ENCODE data around the gene AFAP1L1. TPM values are rescaled to one million over a fixed set of nuclear protein-coding genes. Genes with fewer than 3 reads are reported as not detected.

The AFAP1L1 gene
- total and polyA plus RNA-seq, 2 of the 13 experiments (the other 11 are each of a cell fraction or from before 2014, with no cell fraction given), result 0.38 to 1.0 TPM

GRCh38 chr5:149345147-149345891, 73.7 kb downstream of the AFAP1L1 start, which contains the start of gene GRPEL2 (continued):
- TF ChIP-seq ZNF737 (CRISPR knock-in tag; IDR thresholded peaks at IDR 0.05; ENCODE audit: borderline replicate concordance) (no peak), MLLT10 (CRISPR knock-in tag; IDR thresholded peaks at IDR 0.05) (no peak), TMF1 (CRISPR knock-in tag; IDR thresholded peaks at IDR 0.05; ENCODE audit: low read depth) (no peak), ZNF761 (CRISPR knock-in tag; conservative IDR thresholded peaks at IDR 0.05) (0 out of 2 replicates have a peak, but pooled peaks have one; percentile 48), ZBTB7A (CRISPR knock-in tag; IDR thresholded peaks at IDR 0.05) (0 out of 2 replicates have a peak, but pooled peaks have one; percentile 32), SAFB2 (CRISPR knock-in tag; IDR thresholded peaks at IDR 0.05; ENCODE audit: borderline replicate concordance, low read depth) (peak; percentile 79; the same call in 1 of the 2 replicates), ZNF616 (CRISPR knock-in tag; IDR thresholded peaks at IDR 0.05; ENCODE audit: low read depth) (no peak; the same call in 1 of the 2 replicates), ZBTB37 (CRISPR knock-in tag; IDR thresholded peaks at IDR 0.05) (no peak), FOXP4 (CRISPR knock-in tag; IDR thresholded peaks at IDR 0.05) (peak; percentile 51), ZBTB40 (IDR thresholded peaks at IDR 0.05) (peak; percentile 95), ZBTB40 (CRISPR knock-in tag; IDR thresholded peaks at IDR 0.05) (no peak; the same call in 1 of the 2 replicates), ZNF850 (CRISPR knock-in tag; conservative IDR thresholded peaks at IDR 0.05) (no peak), PCBP2 (optimal IDR thresholded peaks at IDR 0.05; ENCODE audit: low read depth, low read length, poor library complexity, severe bottlenecking) (no peak), RFXANK (CRISPR knock-in tag; IDR thresholded peaks at IDR 0.05) (no peak), FOXM1 (CRISPR knock-in tag; IDR thresholded peaks at IDR 0.05) (no peak), DDIT3 (CRISPR knock-in tag; IDR thresholded peaks at IDR 0.05) (no peak; the same call in 1 of the 2 replicates), RXRA (CRISPR knock-in tag; IDR thresholded peaks at IDR 0.05) (peak; percentile 75)

Measured in HepG2 (cell line).